HepG2 (cell line): ENCODE results near the gene PRICKLE2. TPM values are rescaled to one million over a fixed set of nuclear protein-coding genes. Genes with fewer than 3 reads are reported as not detected.

ENCODE experiments used
- AKNA ChIP-seq: sonication (generic); formaldehyde crosslinking; IDR thresholded peaks from 2 replicates; pipeline ENCODE4 v1.4.0; 2020; ENCODE audit warnings: missing genetic modification reagents, borderline replicate concordance
- CREBL2 ChIP-seq: sonication (generic); formaldehyde crosslinking; IDR thresholded peaks from 2 replicates; pipeline ENCODE4 v1.8.1; 2023; ENCODE audit warnings: missing genetic modification reagents, mild to moderate bottlenecking, borderline replicate concordance
- HNRNPLL ChIP-seq: fragments of 200-400 bp; formaldehyde crosslinking; IDR thresholded peaks from 2 replicates; pipeline ENCODE4 v1.6.1; 2017; ENCODE audit warnings: mild to moderate bottlenecking, low read depth, low read length; ENCODE audit not compliant: poor library complexity, severe bottlenecking
- MLXIP ChIP-seq: sonication (generic); formaldehyde crosslinking; IDR thresholded peaks from 2 replicates; pipeline ENCODE4 v1.9.0; 2021; ENCODE audit warnings: missing genetic modification reagents, borderline replicate concordance
- NR3C1 ChIP-seq: sonication (generic); formaldehyde crosslinking; IDR thresholded peaks from 2 replicates; pipeline ENCODE4 v1.4.0; 2020; ENCODE audit warnings: missing genetic modification reagents
- SAP130 ChIP-seq: IDR thresholded peaks from 2 replicates; pipeline ENCODE4 v1.6.1; 2016; ENCODE audit warnings: low read depth
- SMARCC2 ChIP-seq: fragments of 450-650 bp; IDR thresholded peaks from 2 replicates; pipeline ENCODE4 v1.6.1; 2017; ENCODE audit warnings: antibody characterized with exemption, mild to moderate bottlenecking
- SOX6 ChIP-seq, 2 experiments: fragments of 450-650 bp in 1 of 2; sonication (generic) in 1 of 2; formaldehyde crosslinking in 1 of 2; IDR thresholded peaks; 2 replicates each; pipeline versions ENCODE4 v1.4.0 to v1.6.1; 2017 to 2020; ENCODE audit warnings: antibody characterized with exemption in 1 of 2, mild to moderate bottlenecking in 1 of 2, missing genetic modification reagents in 1 of 2
- ZBTB7B ChIP-seq: sonication (generic); formaldehyde crosslinking; IDR thresholded peaks from 2 replicates; pipeline ENCODE4 v1.4.0; 2020; ENCODE audit warnings: missing genetic modification reagents
- ZNF318 ChIP-seq: sonication (generic); formaldehyde crosslinking; IDR thresholded peaks from 2 replicates; pipeline ENCODE4 v1.4.0; 2020; ENCODE audit warnings: mild to moderate bottlenecking, missing genetic modification reagents
- polyA plus RNA-seq, 8 experiments: library from polyadenylated mRNA; depleted of rRNA in 3 of 8; stranded (reverse) in 7 of 8; unstranded in 1 of 8; fragments of >200 nt; fragmentation: Illumina TruSeq in 4 of 8; extraction: Trizol in 4 of 8; gene quantifications; 2 replicates each; pipeline versions ENCODE4 v1.2.1 to v1.2.3, GENCODE V29; 2011 to 2016; ENCODE audit warnings: low read depth in 4 of 8, missing spikeins in 1 of 8, mixed read lengths in 1 of 8; ENCODE audit not compliant: insufficient read depth in 1 of 8
- total RNA-seq, 5 experiments: library from RNA; depleted of rRNA; stranded (reverse); fragments of >200 nt; fragmentation: Illumina TruSeq; extraction: Trizol; gene quantifications; 2 replicates each; pipeline ENCODE4 v1.2.3, GENCODE V29; 2016; ENCODE audit warnings: low read depth in 1 of 5

PRICKLE2 gene
- total and polyA plus RNA-seq, 2 of the 13 experiments (the other 11 are each of a cell fraction or from before 2014, with no cell fraction given) = 0.01 to 0.07 TPM

GRCh38 chr3:64107190-64107589 is 118.1 kb downstream of the PRICKLE2 start (continued):
- no peak for TF ChIP-seq ZNF318 (CRISPR knock-in tag)
- no peak for TF ChIP-seq MLXIP (CRISPR knock-in tag)
- TF ChIP-seq CREBL2 (CRISPR knock-in tag) = no peak
- TF ChIP-seq SOX6 (IDR thresholded peaks at IDR 0.05) = no peak
- peak; percentile 28; the same call in 1 of the 2 replicates for TF ChIP-seq SOX6 (CRISPR knock-in tag; IDR thresholded peaks at IDR 0.05)
- no peak for TF ChIP-seq AKNA (CRISPR knock-in tag)
- TF ChIP-seq HNRNPLL = no peak
- TF ChIP-seq NR3C1 (CRISPR knock-in tag) = no peak
- no peak for TF ChIP-seq SAP130
- TF ChIP-seq ZBTB7B = no peak
- TF ChIP-seq SMARCC2 = no peak
